Ramos (cell line): ENCODE results near the gene ADGRD1.

Experiments
- in situ Hi-C: fragments of 300-500 bp; cut with MboI; formaldehyde crosslinking; loops from one replicate; pipeline ENCODE4 v1.14.3; 2022; ENCODE audit warnings: low sequenced_read_pairs; ENCODE audit not compliant: unreplicated experiment

ADGRD1 gene

DNA sequence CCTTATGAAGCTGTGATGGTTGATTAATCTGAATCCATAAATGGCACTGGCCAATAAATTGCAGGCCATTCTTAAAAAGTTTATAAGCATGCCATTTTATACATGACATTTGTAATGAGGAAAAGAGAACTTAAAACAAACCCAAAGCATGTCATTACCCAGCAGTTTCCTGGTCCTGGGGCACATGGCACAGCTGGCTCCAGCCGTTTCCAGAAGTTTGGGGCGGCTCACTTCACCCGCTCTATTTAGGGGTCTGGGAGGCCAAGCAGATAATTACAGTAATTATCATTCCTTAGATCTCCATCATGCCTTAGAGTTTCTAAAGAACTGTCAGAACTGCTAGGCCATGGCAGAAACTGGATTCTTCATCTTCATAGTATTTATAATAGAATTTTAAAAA, 6.4 kb downstream of the ADGRD1 start:
- in situ Hi-C loops: no loop called here

DNA sequence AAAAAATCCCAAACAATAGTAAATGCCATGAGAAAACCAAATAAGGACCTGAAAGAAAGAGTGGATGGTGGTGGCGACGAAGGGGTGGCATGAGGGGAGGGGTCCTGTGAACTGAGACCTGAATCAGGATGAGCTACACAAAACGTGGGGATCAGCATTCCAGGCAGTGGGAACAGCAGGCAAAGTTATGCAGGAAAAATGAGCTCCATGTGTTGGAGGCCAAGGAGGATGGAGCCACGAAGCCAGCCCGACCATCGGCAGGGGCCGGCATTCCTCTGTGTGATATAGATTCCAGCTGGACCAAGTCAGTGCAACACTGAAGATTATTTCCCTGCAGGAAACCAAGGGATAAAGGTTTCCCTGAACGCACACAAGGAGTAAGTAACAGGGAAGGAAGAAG, 7.1 kb downstream of the ADGRD1 start:
- in situ Hi-C loops: no loop called here

DNA sequence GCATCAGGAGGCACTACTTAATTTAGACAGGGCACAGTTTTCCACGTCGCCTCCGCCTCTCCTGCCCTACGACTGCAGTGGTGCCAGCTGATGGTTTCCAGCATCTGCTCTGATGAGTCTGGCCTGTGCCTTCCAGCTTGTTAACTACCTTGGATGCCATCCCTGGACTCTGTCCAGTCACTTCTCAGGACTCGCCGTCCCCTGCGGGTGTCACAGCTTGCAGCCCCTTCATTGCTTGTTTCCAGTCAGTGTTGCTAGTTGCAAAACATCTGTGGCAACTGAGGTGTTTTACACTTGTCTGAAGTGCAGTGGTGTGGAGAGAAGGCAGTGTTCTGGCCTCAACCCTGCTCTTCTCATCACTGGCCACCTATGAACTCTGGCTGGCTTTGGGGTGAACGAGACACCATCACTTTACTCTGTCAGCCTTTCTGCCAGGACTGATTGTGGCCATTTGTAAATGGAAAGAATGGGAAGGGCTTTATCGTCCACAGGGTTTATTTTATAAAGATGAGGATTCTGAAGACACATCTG, 8.3 kb downstream of the ADGRD1 start:
- in situ Hi-C loops: no loop called here

DNA sequence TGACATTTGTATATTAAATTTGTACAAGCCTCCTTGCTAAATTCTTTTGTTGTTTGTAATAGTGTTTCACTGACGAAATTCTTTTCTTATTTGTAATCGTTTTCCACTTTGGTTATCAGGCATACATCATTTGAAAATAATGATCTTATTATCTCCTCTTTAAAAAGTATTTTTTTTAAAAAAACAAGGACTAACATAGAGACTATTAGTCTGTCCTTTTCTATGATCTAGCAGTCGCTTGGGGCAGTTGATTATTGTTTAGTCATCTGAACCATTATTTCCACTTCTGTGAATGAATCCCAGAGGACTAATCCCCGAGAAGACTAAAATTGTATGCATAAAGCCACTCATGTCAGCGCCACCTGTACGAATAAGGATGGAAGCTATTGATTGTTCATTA, 11.5 kb downstream of the ADGRD1 start:
- in situ Hi-C loops: no loop called here

- in situ Hi-C loops: no loop called here
Observed at GRCh38 chr12:130965668-130966067, 12.0 kb downstream of the ADGRD1 start.

- in situ Hi-C loops: no loop called here
Observed at GRCh38 chr12:130966443-130967030, 12.8 kb downstream of the ADGRD1 start.

GRCh38 chr12:130967636-130968035, 13.9 kb downstream of the ADGRD1 start:
- in situ Hi-C loops: no loop called here

GRCh38 chr12:130968611-130969010, 14.9 kb downstream of the ADGRD1 start:
- in situ Hi-C loops: no loop called here

DNA sequence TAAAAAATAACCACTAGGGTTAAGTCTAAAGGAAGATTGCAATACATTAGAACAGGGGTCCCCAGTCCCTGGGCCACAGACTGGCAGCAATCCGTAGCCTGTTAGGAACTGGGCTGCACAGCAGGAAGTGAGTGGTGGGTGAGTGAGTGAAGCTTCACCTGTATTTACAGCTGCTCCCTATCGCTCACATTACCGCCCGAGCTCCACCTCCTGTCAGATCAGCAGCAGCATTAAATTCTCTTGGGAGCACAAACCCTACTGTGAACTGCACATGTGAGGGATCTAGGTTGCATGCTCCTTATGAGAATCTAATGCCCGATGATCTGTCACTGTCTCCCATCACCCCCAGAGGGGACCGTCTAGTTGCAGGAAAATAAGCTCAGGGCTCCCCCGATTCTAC, 15.5 kb downstream of the ADGRD1 start:
- in situ Hi-C loops: no loop called here

DNA sequence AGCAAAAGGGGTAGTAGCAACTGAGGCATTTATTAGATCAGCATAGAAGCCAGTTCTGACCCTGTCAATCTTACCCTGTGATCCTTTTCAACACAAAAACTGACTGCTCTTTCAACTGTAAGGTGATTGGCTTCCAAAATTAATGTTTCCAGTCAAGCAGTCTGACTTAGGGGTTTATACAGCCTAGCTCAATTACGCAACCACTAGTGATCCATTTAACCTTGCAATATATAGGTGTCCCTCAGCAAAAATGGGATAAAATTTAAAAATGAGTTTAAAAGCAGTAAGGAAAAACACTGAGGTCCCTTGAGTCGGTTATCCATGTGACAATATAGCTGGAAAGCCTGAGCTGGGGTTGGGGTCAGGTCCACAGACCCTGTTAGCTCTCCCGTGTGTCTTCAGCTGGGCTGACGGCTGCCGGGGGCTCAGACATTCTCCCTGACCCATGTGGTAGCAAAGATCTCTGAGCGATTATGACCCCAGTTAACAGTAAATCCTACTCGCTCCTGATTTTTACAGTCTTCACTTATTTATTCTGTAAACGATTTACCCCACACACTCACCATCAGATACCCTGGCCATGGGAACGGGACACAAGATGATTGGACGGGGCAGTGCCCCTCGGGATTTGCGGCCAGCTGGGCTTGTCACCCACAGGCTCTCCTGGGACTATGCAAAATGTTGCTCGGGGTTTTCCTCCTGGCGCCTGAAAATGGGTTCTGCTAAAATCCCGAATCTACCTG, 16.6 kb downstream of the ADGRD1 start:
- in situ Hi-C loops: no loop called here

- in situ Hi-C loops: no loop called here
Observed at GRCh38 chr12:130970908-130971233, 17.2 kb downstream of the ADGRD1 start.

DNA sequence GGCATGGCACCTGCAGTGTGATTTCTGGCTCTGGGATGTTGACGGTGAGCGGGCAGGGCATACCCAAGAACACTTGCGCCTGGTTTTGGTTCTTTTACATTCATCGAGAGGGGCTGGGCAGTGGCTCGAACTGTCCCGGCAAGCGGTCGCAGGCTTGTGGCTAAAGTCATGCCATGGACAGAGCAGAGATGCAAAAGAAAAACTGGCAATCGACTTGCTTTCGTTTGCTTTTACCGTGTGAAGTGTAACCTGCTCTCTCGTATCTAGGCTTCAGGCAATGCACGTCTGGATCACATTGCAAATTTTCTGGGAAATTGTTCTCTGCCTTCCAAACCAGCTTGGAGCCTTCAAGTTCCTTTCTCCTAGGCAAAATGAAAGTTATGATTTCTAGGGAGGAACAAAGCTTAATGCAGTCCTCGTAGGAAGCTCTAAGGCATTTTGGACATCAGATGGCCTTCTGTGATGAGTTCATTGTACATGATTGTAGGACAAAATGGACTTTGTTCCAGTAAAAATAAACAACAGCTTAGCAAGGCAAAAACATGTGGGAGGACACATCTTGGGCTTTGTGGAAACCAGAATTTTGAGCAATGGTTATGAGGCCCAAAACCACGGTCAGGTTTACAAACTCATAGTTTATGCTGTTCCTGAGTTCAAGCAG, 18.3 kb downstream of the ADGRD1 start:
- in situ Hi-C loops: no loop called here

DNA sequence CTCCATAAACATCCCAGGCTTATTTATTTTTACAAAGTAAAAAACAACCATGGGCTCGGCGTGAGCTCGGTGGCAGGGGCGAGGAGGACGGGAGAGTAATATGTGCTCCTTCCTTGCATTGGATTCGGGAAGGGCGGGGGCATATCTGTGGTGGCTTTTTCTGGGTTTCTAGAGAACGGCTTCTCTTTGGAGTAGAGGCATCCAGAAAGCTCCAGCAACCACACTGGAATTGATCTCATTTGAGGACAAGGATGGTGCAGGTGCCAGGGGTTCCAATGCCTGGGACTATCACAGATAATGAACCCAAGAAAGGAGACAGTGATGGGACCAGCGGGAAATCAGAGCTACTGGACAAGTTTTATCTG, 18.9 kb downstream of the ADGRD1 start:
- in situ Hi-C loops: no loop called here

GRCh38 chr12:130973109-130973508, 19.4 kb downstream of the ADGRD1 start:
- in situ Hi-C loops: no loop called here

- in situ Hi-C loops: no loop called here
Observed at GRCh38 chr12:130973906-130974305, 20.2 kb downstream of the ADGRD1 start.

GRCh38 chr12:130975116-130975515, 21.4 kb downstream of the ADGRD1 start:
- in situ Hi-C loops: loop anchor here (25.0 kb wide), 1 partner anchor 1087 kb away; no protein-coding TSS in a partner anchor

GRCh38 chr12:130976171-130976720, 22.5 kb downstream of the ADGRD1 start:
- in situ Hi-C loops: loop anchor here (25.0 kb wide), 1 partner anchor 1086 kb away; no protein-coding TSS in a partner anchor

DNA sequence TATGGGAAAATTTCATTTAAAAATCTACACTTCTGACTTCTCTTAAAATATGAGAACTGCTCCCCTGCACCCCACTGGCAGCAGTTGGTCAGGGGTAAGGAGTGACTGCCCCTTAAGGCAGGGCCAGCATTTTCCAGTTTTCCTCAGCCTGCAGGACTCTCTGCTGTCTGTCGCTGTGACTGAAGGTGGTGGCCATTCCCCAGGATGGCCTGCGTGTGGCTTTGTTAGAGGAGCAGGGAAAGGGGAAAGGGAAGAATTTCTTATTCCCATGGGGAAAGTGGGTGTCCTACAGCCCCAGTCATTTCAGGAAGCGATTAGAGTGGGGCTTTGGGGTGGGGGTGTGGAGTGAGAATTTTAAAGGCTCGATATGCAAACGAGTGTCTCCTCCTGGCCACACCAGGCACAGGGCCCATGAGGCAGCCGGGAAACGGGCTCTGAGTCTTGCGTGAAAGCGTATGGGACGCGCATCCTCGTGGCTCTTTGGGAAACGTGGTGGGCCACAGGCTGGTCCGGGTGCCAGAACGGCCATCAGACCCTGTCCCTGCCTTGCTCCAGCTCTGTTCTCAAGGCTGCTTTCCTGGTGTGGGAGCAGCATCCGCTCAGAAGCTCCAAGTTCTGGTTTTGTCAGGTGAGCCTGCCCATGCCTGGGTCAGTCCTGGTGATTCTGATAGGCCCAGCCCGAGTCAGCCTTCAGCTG, 23.5 kb downstream of the ADGRD1 start:
- in situ Hi-C loops: loop anchor here (25.0 kb wide), 1 partner anchor 1085 kb away; no protein-coding TSS in a partner anchor

DNA sequence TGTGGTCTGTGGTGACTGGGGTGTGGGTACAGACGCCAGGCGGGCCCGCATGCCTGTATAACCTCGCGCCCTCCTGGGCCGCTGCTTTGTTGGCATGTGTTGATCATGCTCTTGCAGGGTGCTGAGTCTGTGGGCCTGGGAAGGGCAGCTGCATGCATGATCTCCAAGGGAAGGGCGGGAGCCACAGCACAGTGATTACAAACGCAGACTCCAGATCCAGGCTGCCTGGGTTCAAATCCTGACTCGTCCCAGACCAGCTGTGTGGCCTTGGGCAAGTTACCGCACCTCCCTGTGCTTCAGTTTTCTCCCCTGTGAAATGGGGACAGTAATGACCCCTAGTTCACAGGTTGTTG, 24.0 kb downstream of the ADGRD1 start:
- in situ Hi-C loops: loop anchor here (25.0 kb wide), 1 partner anchor 1085 kb away; no protein-coding TSS in a partner anchor

DNA sequence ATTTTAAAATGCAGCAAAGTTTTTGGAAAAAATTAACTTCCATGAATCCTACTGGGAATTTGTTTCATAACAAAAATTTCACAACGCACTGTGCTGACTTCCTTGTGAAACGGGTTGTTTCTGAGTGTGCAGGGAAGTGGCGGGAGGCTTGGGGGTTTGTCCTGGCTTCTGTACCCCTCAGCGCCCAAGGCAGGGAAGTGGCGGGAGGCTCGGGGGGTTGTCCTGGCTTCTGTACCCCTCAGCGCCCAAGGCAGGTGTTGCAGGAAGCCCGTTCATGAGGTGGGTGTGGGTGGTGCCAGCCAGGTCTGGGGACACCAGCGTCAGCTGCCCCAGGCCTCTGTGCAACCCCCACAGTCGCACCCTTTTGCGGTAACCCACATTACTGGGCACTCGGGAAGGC, 25.1 kb downstream of the ADGRD1 start:
- in situ Hi-C loops: loop anchor here (25.0 kb wide), 1 partner anchor 1084 kb away; no protein-coding TSS in a partner anchor
